HepG2 (cell line): Measurements from ENCODE around the gene AGR3. TPM values are rescaled to one million over a fixed set of nuclear protein-coding genes. Genes with fewer than 3 reads are reported as not detected.

Source experiments
- ATAC-seq: fragments of 200-7000 bp; cut with Tn5 transposase; 3 replicates; pipeline ENCODE4 v1.9.1; 2020; ENCODE audit warnings: mild to moderate bottlenecking, moderate library complexity
- BruUV-seq: library from RNA; stranded (reverse); fragments of 400-500 nt; replicated peaks from 2 replicates; lab custom pipeline; 2021; lab: Mats Ljungman, UMichigan
- CTCF ChIA-PET: fragments of 300-600 bp; formaldehyde crosslinking; extraction: SDS; loops from one replicate; lab custom pipeline; 2021; ENCODE audit warnings: low total read pairs, inconsistent platforms, low intra/inter-chr PET ratio; lab: Yijun Ruan, JAX
- POLR2A ChIA-PET: fragments of 350-600 bp; sonication (Branson Sonifier 250); formaldehyde crosslinking; loops from one replicate; lab custom pipeline; 2020; ENCODE audit warnings: antibody characterized with exemption, inconsistent platforms; lab: Yijun Ruan, JAX
- DNase-seq: peaks from one replicate; pipeline ENCODE4 v3.0.0-alpha.2; 2015; ENCODE audit warnings: low spot score
- FAIRE-seq: peaks from 3 replicates; lab custom pipeline; 2011; peaks lifted over from hg19 to GRCh38; lab: Jason Lieb, UNC
- H2AFZ ChIP-seq: one replicate; pipeline ENCODE4 v1.6.1; 2011; ENCODE audit warnings: low read length, inconsistent platforms
- H3K27ac ChIP-seq: fragments of 300-600 bp; 3 replicates; pipeline ENCODE4 v1.8.0; 2011; ENCODE audit warnings: mixed run types, mild to moderate bottlenecking, mixed read lengths, low read length, inconsistent platforms; ENCODE audit not compliant: insufficient read depth; ENCODE audit errors: extremely low read length
- H3K27me3 ChIP-seq, 2 experiments: fragments of 200-600 bp in 1 of 2; 2 replicates in 1 of 2; 3 replicates in 1 of 2; pipeline versions ENCODE4 v1.6.0 to v1.8.0; 2011; ENCODE audit warnings: low read length in 2 of 2, mild to moderate bottlenecking in 2 of 2, moderate library complexity in 2 of 2, inconsistent platforms in 1 of 2; ENCODE audit not compliant: insufficient read depth in 2 of 2, control insufficient read depth in 1 of 2
- H3K36me3 ChIP-seq, 2 experiments: fragments of 200-600 bp in 1 of 2; replicated peaks in 1 of 2; 2 replicates in 1 of 2; 3 replicates in 1 of 2; pipeline versions ENCODE4 v1.5.1 to v1.8.0; 2011; ENCODE audit warnings: low read length in 2 of 2, inconsistent platforms in 1 of 2; ENCODE audit not compliant: insufficient read depth in 2 of 2, control insufficient read depth in 1 of 2
- H3K4me1 ChIP-seq: 2 replicates; pipeline ENCODE4 v1.5.1; 2012; ENCODE audit warnings: low read length, inconsistent platforms; ENCODE audit not compliant: insufficient read depth
- H3K4me2 ChIP-seq: 2 replicates; pipeline ENCODE4 v1.6.0; 2011; ENCODE audit warnings: low read depth, low read length, inconsistent platforms
- H3K4me3 ChIP-seq, 3 experiments: fragments of 200-600 bp in 1 of 3; sonication (generic), shearing (Covaris generic) in 1 of 3; replicated peaks in 1 of 3; 2 replicates each; pipeline ENCODE4 v1.5.1; 2011 to 2016; ENCODE audit warnings: low read length in 3 of 3, inconsistent platforms in 2 of 3, low read depth in 2 of 3, mild to moderate bottlenecking in 2 of 3, control low read depth in 1 of 3, mixed read lengths in 1 of 3; ENCODE audit not compliant: insufficient read depth in 1 of 3
- H3K79me2 ChIP-seq: one replicate; pipeline ENCODE4 v1.6.1; 2011; ENCODE audit warnings: low read length, inconsistent platforms; ENCODE audit not compliant: insufficient read depth
- H3K9ac ChIP-seq: 2 replicates; pipeline ENCODE4 v1.6.0; 2011; ENCODE audit warnings: mild to moderate bottlenecking, low read depth, low read length, inconsistent platforms; ENCODE audit not compliant: insufficient read depth
- H3K9me3 ChIP-seq: 2 replicates; pipeline ENCODE4 v1.5.1; 2012; ENCODE audit warnings: mild to moderate bottlenecking, low read length
- H4K20me1 ChIP-seq: 2 replicates; pipeline ENCODE4 v1.6.0; 2011; ENCODE audit warnings: inconsistent platforms, mild to moderate bottlenecking, low read length, moderate library complexity; ENCODE audit not compliant: insufficient read depth
- CREB1 ChIP-seq, 2 experiments: fragments of 450-650 bp in 1 of 2; IDR thresholded peaks; 2 replicates each; pipeline ENCODE4 v1.6.1; 2016 to 2017; ENCODE audit warnings: control low read depth in 1 of 2, mild to moderate bottlenecking in 1 of 2, missing compliant biosample characterization in 1 of 2, missing genetic modification characterization in 1 of 2
- DR1 ChIP-seq: sonication (generic); formaldehyde crosslinking; IDR thresholded peaks from 2 replicates; pipeline ENCODE4 v1.8.0; 2021; ENCODE audit warnings: mild to moderate bottlenecking, missing genetic modification reagents, inconsistent platforms
- ERF ChIP-seq: IDR thresholded peaks from 2 replicates; pipeline ENCODE4 v1.6.1; 2018; ENCODE audit warnings: missing biosample characterization, missing genetic modification reagents
- KLF15 ChIP-seq: sonication (generic); formaldehyde crosslinking; IDR thresholded peaks from 2 replicates; pipeline ENCODE4 v1.8.1; 2023; ENCODE audit warnings: borderline replicate concordance, mild to moderate bottlenecking, inconsistent platforms, missing genetic modification reagents, mixed read lengths
- MED13 ChIP-seq: sonication (generic); formaldehyde crosslinking; IDR thresholded peaks from 2 replicates; pipeline ENCODE4 v1.5.0; 2020; ENCODE audit warnings: missing genetic modification reagents
- MED8 ChIP-seq: sonication (generic); formaldehyde crosslinking; IDR thresholded peaks from 2 replicates; pipeline ENCODE4 v1.8.1; 2023; ENCODE audit warnings: mild to moderate bottlenecking, missing genetic modification reagents; ENCODE audit not compliant: insufficient replicate concordance
- YEATS4 ChIP-seq: sonication (generic); formaldehyde crosslinking; IDR thresholded peaks from 2 replicates; pipeline ENCODE4 v1.4.0; 2020; ENCODE audit warnings: missing genetic modification reagents, borderline replicate concordance
- ZFP36L2 ChIP-seq: sonication (generic); formaldehyde crosslinking; IDR thresholded peaks from 2 replicates; pipeline ENCODE4 v1.4.0; 2020; ENCODE audit warnings: missing genetic modification reagents
- ZFP90 ChIP-seq: sonication (generic); formaldehyde crosslinking; IDR thresholded peaks from 2 replicates; pipeline ENCODE4 v1.8.0; 2022; ENCODE audit warnings: missing genetic modification reagents, mild to moderate bottlenecking, inconsistent platforms, borderline replicate concordance
- ZIK1 ChIP-seq: sonication (generic); formaldehyde crosslinking; IDR thresholded peaks from 2 replicates; pipeline ENCODE4 v1.5.0; 2020; ENCODE audit warnings: mild to moderate bottlenecking, low read depth, missing genetic modification reagents, borderline replicate concordance
- ZNF350 ChIP-seq: sonication (generic); formaldehyde crosslinking; IDR thresholded peaks from 2 replicates; pipeline ENCODE4 v1.4.0; 2020; ENCODE audit warnings: mild to moderate bottlenecking, low read depth, missing genetic modification reagents, borderline replicate concordance
- ZNF878 ChIP-seq: sonication (generic); formaldehyde crosslinking; IDR thresholded peaks from 2 replicates; pipeline ENCODE4 v1.8.1; 2023; ENCODE audit warnings: mild to moderate bottlenecking, missing genetic modification reagents, moderate library complexity
- WGBS: methylation state at CpG from one replicate; pipeline ENCODE4 v1.1.6; 2017; ENCODE audit warnings: low lambda C conversion rate; 5-methylcytosine and 5-hydroxymethylcytosine counted together
- in situ Hi-C: cut with HindIII; loops from 2 replicates; pipeline ENCODE4 v1.10.0; 2017; ENCODE audit warnings: low pct_unique_long_range_greater_than_20kb; ENCODE audit not compliant: extremely low pct_ligation_motif_present
- intact Hi-C: fragments of 100-400 bp; cut with micrococcal nuclease; formaldehyde crosslinking; loops from one replicate; pipeline ENCODE4 v1.10.0; 2022; ENCODE audit not compliant: unreplicated experiment
- polyA plus RNA-seq, 8 experiments: library from polyadenylated mRNA; depleted of rRNA in 3 of 8; stranded (reverse) in 7 of 8; unstranded in 1 of 8; fragments of >200 nt; fragmentation: Illumina TruSeq in 4 of 8; extraction: Trizol in 4 of 8; gene quantifications; 2 replicates each; pipeline versions ENCODE4 v1.2.1 to v1.2.3, GENCODE V29; 2011 to 2016; ENCODE audit warnings: low read depth in 4 of 8, missing spikeins in 1 of 8, mixed read lengths in 1 of 8; ENCODE audit not compliant: insufficient read depth in 1 of 8
- total RNA-seq, 5 experiments: library from RNA; depleted of rRNA; stranded (reverse); fragments of >200 nt; fragmentation: Illumina TruSeq; extraction: Trizol; gene quantifications; 2 replicates each; pipeline ENCODE4 v1.2.3, GENCODE V29; 2016; ENCODE audit warnings: low read depth in 1 of 5
- TF ChIP-seq, protein P1 (sequence below): IDR thresholded peaks from 2 replicates; pipeline ENCODE4 v1.4.0; 2020; ENCODE audit warnings: mild to moderate bottlenecking, missing genetic modification reagents
- TF ChIP-seq, protein P2 (sequence below): sonication (generic); formaldehyde crosslinking; IDR thresholded peaks from 2 replicates; pipeline ENCODE4 v1.5.0; 2020; ENCODE audit warnings: mild to moderate bottlenecking, missing genetic modification reagents
- TF ChIP-seq, protein P3 (sequence below): sonication (generic); formaldehyde crosslinking; IDR thresholded peaks from 2 replicates; pipeline ENCODE4 v1.4.0; 2020; ENCODE audit warnings: low read depth, missing genetic modification reagents

The AGR3 gene
- total and polyA plus RNA-seq, 2 of the 13 experiments (the other 11 are each of a cell fraction or from before 2014, with no cell fraction given), result not detected

DNA sequence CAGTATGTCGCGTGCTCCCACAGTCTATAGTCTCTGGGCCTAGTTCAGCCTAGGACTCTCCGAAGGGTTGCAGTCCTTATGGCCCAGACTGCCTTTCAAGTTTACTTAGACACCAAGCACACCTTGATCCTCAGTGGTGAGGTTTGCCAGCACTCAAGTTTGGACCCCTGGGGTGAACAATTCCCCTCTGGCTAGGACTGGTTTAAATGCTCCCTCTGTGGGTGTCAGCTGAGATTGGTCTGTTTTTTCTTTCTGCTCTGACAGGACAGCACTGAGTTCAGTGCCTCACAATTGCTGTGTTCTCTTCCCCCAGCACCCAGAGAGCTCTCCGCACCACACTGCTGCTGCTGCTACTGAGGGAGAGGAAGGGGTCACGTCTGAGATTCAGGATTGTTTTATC is 31.9 kb upstream of the AGR3 start:
- ChIA-PET POLR2A (no interaction called here), CTCF (no interaction called here)
- intact Hi-C loops (no loop called here), in situ Hi-C loops (no loop called here)
- Histone ChIP-seq H3K9ac (no peak overlapping the region), H3K27me3 (no peaks in the 10 kb centered on the region), H3K79me2 (no peaks in the 10 kb centered on the region), H3K4me2 (no peak overlapping the region), H4K20me1 (no peaks in the 10 kb centered on the region), H3K4me3 (no peak overlapping the region), H2AFZ (no peak overlapping the region), H3K9me3 (no peaks in the 10 kb centered on the region), H3K27ac (no peak overlapping the region), H3K36me3 (no peaks in the 10 kb centered on the region), H3K4me1 (peaks cover 14% of the 10 kb centered on the region)
- ATAC-seq, result no peak
- no peak for FAIRE-seq
- no peak for DNase-seq
- no TSS peak for BruUV-seq
- WGBS, result 79% methylated on average over 5 of the region's 5 CpGs
- TF ChIP-seq CREB1 (IDR thresholded peaks at IDR 0.05) (no peak), CREB1 (CRISPR knock-in tag; IDR thresholded peaks at IDR 0.05) (no peak), ZFP90 (CRISPR knock-in tag) (no peak), DR1 (no peak), YEATS4 (CRISPR knock-in tag) (no peak), ZNF350 (CRISPR knock-in tag) (no peak), MED13 (no peak), ERF (CRISPR knock-in tag) (no peak), ZNF878 (no peak), ZIK1 (no peak), KLF15 (CRISPR knock-in tag) (no peak), ZFP36L2 (CRISPR knock-in tag) (no peak), MED8 (CRISPR knock-in tag) (no peak)
- TF ChIP-seq, protein P1, sequence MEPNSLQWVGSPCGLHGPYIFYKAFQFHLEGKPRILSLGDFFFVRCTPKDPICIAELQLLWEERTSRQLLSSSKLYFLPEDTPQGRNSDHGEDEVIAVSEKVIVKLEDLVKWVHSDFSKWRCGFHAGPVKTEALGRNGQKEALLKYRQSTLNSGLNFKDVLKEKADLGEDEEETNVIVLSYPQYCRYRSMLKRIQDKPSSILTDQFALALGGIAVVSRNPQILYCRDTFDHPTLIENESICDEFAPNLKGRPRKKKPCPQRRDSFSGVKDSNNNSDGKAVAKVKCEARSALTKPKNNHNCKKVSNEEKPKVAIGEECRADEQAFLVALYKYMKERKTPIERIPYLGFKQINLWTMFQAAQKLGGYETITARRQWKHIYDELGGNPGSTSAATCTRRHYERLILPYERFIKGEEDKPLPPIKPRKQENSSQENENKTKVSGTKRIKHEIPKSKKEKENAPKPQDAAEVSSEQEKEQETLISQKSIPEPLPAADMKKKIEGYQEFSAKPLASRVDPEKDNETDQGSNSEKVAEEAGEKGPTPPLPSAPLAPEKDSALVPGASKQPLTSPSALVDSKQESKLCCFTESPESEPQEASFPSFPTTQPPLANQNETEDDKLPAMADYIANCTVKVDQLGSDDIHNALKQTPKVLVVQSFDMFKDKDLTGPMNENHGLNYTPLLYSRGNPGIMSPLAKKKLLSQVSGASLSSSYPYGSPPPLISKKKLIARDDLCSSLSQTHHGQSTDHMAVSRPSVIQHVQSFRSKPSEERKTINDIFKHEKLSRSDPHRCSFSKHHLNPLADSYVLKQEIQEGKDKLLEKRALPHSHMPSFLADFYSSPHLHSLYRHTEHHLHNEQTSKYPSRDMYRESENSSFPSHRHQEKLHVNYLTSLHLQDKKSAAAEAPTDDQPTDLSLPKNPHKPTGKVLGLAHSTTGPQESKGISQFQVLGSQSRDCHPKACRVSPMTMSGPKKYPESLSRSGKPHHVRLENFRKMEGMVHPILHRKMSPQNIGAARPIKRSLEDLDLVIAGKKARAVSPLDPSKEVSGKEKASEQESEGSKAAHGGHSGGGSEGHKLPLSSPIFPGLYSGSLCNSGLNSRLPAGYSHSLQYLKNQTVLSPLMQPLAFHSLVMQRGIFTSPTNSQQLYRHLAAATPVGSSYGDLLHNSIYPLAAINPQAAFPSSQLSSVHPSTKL (CRISPR knock-in tag), result no peak
- TF ChIP-seq, protein P2, sequence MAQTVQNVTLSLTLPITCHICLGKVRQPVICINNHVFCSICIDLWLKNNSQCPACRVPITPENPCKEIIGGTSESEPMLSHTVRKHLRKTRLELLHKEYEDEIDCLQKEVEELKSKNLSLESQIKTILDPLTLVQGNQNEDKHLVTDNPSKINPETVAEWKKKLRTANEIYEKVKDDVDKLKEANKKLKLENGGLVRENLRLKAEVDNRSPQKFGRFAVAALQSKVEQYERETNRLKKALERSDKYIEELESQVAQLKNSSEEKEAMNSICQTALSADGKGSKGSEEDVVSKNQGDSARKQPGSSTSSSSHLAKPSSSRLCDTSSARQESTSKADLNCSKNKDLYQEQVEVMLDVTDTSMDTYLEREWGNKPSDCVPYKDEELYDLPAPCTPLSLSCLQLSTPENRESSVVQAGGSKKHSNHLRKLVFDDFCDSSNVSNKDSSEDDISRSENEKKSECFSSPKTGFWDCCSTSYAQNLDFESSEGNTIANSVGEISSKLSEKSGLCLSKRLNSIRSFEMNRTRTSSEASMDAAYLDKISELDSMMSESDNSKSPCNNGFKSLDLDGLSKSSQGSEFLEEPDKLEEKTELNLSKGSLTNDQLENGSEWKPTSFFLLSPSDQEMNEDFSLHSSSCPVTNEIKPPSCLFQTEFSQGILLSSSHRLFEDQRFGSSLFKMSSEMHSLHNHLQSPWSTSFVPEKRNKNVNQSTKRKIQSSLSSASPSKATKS, result no peak
- TF ChIP-seq, protein P3, sequence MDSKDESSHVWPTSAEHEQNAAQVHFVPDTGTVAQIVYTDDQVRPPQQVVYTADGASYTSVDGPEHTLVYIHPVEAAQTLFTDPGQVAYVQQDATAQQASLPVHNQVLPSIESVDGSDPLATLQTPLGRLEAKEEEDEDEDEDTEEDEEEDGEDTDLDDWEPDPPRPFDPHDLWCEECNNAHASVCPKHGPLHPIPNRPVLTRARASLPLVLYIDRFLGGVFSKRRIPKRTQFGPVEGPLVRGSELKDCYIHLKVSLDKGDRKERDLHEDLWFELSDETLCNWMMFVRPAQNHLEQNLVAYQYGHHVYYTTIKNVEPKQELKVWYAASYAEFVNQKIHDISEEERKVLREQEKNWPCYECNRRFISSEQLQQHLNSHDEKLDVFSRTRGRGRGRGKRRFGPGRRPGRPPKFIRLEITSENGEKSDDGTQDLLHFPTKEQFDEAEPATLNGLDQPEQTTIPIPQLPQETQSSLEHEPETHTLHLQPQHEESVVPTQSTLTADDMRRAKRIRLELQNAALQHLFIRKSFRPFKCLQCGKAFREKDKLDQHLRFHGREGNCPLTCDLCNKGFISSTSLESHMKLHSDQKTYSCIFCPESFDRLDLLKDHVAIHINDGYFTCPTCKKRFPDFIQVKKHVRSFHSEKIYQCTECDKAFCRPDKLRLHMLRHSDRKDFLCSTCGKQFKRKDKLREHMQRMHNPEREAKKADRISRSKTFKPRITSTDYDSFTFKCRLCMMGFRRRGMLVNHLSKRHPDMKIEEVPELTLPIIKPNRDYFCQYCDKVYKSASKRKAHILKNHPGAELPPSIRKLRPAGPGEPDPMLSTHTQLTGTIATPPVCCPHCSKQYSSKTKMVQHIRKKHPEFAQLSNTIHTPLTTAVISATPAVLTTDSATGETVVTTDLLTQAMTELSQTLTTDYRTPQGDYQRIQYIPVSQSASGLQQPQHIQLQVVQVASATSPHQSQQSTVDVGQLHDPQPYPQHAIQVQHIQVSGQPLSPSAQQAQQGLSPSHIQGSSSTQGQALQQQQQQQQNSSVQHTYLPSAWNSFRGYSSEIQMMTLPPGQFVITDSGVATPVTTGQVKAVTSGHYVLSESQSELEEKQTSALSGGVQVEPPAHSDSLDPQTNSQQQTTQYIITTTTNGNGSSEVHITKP, result no peak
